ENCODE data around the gene DGCR6L.
"Not testable (repeated sequence)": the region's sequence is repeated elsewhere in the genome, so short reads cannot be mapped to it uniquely, and the experiment has no call there.

DGCR6L gene

GRCh38 chr22:20308806-20309650, 10.8 kb downstream of the DGCR6L start:
- DNase-seq (ENCODE audit: low spot score), result not testable (repeated sequence)

- DNase-seq (ENCODE audit: low spot score), result not testable (repeated sequence)
These were observed 12.1 kb downstream of the DGCR6L start for GRCh38 chr22:20307448-20308447.

GRCh38 chr22:20306646-20307447, 13.0 kb downstream of the DGCR6L start:
- not testable (repeated sequence) for DNase-seq (ENCODE audit: low spot score)

- no peak for DNase-seq (ENCODE audit: low spot score)
These were observed 13.8 kb downstream of the DGCR6L start for GRCh38 chr22:20305894-20306645.

- DNase-seq (ENCODE audit: low spot score), result not testable (repeated sequence)
These were observed 14.5 kb downstream of the DGCR6L start for GRCh38 chr22:20305230-20305893.

GRCh38 chr22:20304646-20305045, 15.2 kb downstream of the DGCR6L start:
- DNase-seq (ENCODE audit: low spot score), result no peak

- not testable (repeated sequence) for DNase-seq (ENCODE audit: low spot score)
These were observed 16.7 kb downstream of the DGCR6L start for GRCh38 chr22:20303229-20303534.

- DNase-seq (ENCODE audit: low spot score), result no peak
These were observed 17.2 kb downstream of the DGCR6L start for GRCh38 chr22:20302438-20303228.

- no peak for DNase-seq (ENCODE audit: low spot score)
These were observed 20.1 kb downstream of the DGCR6L start for GRCh38 chr22:20299746-20300136.

GRCh38 chr22:20298803-20299745, 20.8 kb downstream of the DGCR6L start:
- peak; percentile 81 for DNase-seq (ENCODE audit: low spot score)

- no peak for DNase-seq (ENCODE audit: low spot score)
These were observed 21.6 kb downstream of the DGCR6L start for GRCh38 chr22:20298110-20298802.

GRCh38 chr22:20297414-20298109, 22.3 kb downstream of the DGCR6L start:
- no peak for DNase-seq (ENCODE audit: low spot score)

- no peak for DNase-seq (ENCODE audit: low spot score)
These were observed 23.3 kb downstream of the DGCR6L start for GRCh38 chr22:20296598-20296997.

GRCh38 chr22:20295262-20296064, 24.4 kb downstream of the DGCR6L start:
- DNase-seq (ENCODE audit: low spot score), result no peak

- no peak for DNase-seq (ENCODE audit: low spot score)
These were observed 27.1 kb downstream of the DGCR6L start for GRCh38 chr22:20292673-20293232.

- DNase-seq (ENCODE audit: low spot score), result no peak
These were observed 27.8 kb downstream of the DGCR6L start for GRCh38 chr22:20292108-20292507.
